Measurements from ENCODE around the gene ABCB10.

DNA sequence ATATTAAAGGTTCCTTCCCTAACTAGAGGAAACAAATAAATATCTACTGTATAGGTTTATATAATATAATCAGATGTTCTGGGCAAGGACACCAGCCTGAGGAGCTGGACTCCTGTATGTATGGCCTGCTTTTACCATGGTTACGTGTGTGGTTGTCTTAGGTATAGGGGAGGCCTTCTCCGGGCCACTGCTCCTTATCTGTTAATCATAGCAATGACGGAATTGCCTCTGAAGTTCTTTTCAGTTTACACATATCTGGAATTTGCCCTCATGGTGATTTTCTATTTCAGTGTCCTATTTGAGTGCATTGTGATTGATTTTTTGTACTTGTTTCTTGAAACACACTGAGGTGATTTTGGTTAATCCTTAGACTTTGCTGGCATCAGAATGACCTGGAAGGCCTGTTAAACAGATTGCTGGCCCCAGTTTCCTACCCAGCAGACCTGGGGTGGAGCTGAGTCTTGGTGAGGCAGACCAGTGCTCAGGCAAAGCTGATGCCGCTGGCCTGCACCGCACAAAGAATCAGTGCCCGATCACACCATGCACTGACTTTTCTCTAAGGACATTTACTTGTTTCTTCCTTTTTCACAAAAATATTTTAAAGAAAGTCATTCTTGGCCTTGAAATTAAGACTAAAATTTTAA is 18.5 kb downstream of the ABCB10 start:
- TF ChIP-seq, protein P1, sequence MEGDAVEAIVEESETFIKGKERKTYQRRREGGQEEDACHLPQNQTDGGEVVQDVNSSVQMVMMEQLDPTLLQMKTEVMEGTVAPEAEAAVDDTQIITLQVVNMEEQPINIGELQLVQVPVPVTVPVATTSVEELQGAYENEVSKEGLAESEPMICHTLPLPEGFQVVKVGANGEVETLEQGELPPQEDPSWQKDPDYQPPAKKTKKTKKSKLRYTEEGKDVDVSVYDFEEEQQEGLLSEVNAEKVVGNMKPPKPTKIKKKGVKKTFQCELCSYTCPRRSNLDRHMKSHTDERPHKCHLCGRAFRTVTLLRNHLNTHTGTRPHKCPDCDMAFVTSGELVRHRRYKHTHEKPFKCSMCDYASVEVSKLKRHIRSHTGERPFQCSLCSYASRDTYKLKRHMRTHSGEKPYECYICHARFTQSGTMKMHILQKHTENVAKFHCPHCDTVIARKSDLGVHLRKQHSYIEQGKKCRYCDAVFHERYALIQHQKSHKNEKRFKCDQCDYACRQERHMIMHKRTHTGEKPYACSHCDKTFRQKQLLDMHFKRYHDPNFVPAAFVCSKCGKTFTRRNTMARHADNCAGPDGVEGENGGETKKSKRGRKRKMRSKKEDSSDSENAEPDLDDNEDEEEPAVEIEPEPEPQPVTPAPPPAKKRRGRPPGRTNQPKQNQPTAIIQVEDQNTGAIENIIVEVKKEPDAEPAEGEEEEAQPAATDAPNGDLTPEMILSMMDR (IDR thresholded peaks at IDR 0.05) = no peak
- TF ChIP-seq POLR2A (IDR thresholded peaks at IDR 0.05) = no peak

Measured in ovary (tissue), 3 donors.